Naive thymus-derived CD8-positive, alpha-beta T cell (primary cell): ENCODE measurements around the gene CACNB2. TPM values are rescaled to one million over a fixed set of nuclear protein-coding genes. Genes with fewer than 3 reads are reported as not detected.

Experiments
- ATAC-seq, 2 donors: fragments of 150-1000 bp; cut with Tn5 transposase in 1 of 2; sonication (Bioruptor Pico), chemical (Tn5 transposase) in 1 of 2; 1 replicate in 1 of 2; 2 replicates in 1 of 2; pipeline ENCODE4 v1.10.0; 2021; ENCODE audit warnings: mild to moderate bottlenecking in 2 of 2, moderate library complexity in 2 of 2
- POLR2A ChIA-PET: fragments of 350-600 bp; sonication (Branson Sonifier 250); formaldehyde crosslinking; loops from one replicate; lab custom pipeline; 2021; ENCODE audit warnings: antibody characterized with exemption; lab: Charles Lee
- DNase-seq, 10 donors: peaks; one replicate each; pipeline versions ENCODE4 v3.0.0 to v3.0.0-alpha.2; 2020 to 2022
- H3K27ac Mint-ChIP-seq, 10 donors: one replicate each; pipeline ENCODE4 v1.8.0; 2020 to 2022; ENCODE audit warnings: mild to moderate bottlenecking in 10 of 10, mixed read lengths in 10 of 10, moderate library complexity in 4 of 10, inconsistent platforms in 1 of 10
- H3K27me3 Mint-ChIP-seq, 5 donors: one replicate each; pipeline ENCODE4 v1.8.0; 2021 to 2022; ENCODE audit warnings: mixed read lengths in 5 of 5
- H3K36me3 Mint-ChIP-seq, 3 donors: one replicate each; pipeline ENCODE4 v1.8.0; 2020 to 2022; ENCODE audit warnings: mixed read lengths in 3 of 3, mild to moderate bottlenecking in 2 of 3, inconsistent platforms in 1 of 3
- H3K4me1 Mint-ChIP-seq, 4 donors: one replicate each; pipeline ENCODE4 v1.8.0; 2021 to 2022; ENCODE audit warnings: mixed read lengths in 4 of 4
- H3K4me3 Mint-ChIP-seq, 10 donors: one replicate each; pipeline ENCODE4 v1.8.0; 2020 to 2022; ENCODE audit warnings: mild to moderate bottlenecking in 10 of 10, mixed read lengths in 10 of 10, moderate library complexity in 6 of 10, inconsistent platforms in 1 of 10
- H3K9me3 Mint-ChIP-seq, 9 donors: one replicate each; pipeline ENCODE4 v1.8.0; 2020 to 2022; ENCODE audit warnings: mixed read lengths in 9 of 9, mild to moderate bottlenecking in 3 of 9, inconsistent platforms in 1 of 9, moderate library complexity in 1 of 9
- polyA plus RNA-seq, 3 donors: library from polyadenylated mRNA; unstranded; fragments of 300-500 nt; fragmentation: Illumina TruSeq; gene quantifications; one replicate each; pipeline ENCODE4 v1.2.3, GENCODE V29; 2021
- total RNA-seq, 8 experiments: library from RNA in 2 of 8; stranded (reverse) in 2 of 8; gene quantifications; one replicate each; pipeline ENCODE4 v1.2.3 and lab custom pipeline; 2021 to 2026

CACNB2 gene
- total and polyA plus RNA-seq, 5 experiments from 2014 or later = 0.13 to 0.27 (median 0.17) TPM; not detected in 2

- Mint-ChIP-seq H3K27ac (no peak overlapping the region), H3K27me3 (no peaks in the 10 kb centered on the region), H3K4me1 (peaks cover 0 to 1% (median 0%) of the 10 kb centered on the region in 4 donors), H3K36me3 (no peaks in the 10 kb centered on the region), H3K9me3 (no peaks in the 10 kb centered on the region), H3K4me3 (no peak overlapping the region)
- POLR2A ChIA-PET = no interaction called here
- ATAC-seq (no peak), DNase-seq (no peak)
These were observed 315.1 kb downstream of the CACNB2 start for GRCh38 chr10:18455086-18455884.

- no peak overlapping the region for H3K4me3 Mint-ChIP-seq
- DNase-seq (no peak), ATAC-seq (no peak)
- POLR2A ChIA-PET = no interaction called here
- peaks cover 0 to 3% (median 0%) of the 10 kb centered on the region in 5 donors for H3K27me3 Mint-ChIP-seq
- peaks cover 0 to 2% (median under 1%) of the 10 kb centered on the region in 4 donors for H3K4me1 Mint-ChIP-seq
- no peaks in the 10 kb centered on the region for H3K9me3 Mint-ChIP-seq
- no peak overlapping the region for H3K27ac Mint-ChIP-seq
- H3K36me3 Mint-ChIP-seq = no peaks in the 10 kb centered on the region
These were observed 316.8 kb downstream of the CACNB2 start for GRCh38 chr10:18456984-18457383.

GRCh38 chr10:18460032-18460431 lies 319.8 kb downstream of the CACNB2 start:
- DNase-seq (no peak), ATAC-seq (no peak)
- peaks cover 0 to 2% (median under 1%) of the 10 kb centered on the region in 4 donors for H3K4me1 Mint-ChIP-seq
- peaks cover 0 to 24% (median 8%) of the 10 kb centered on the region in 5 donors for H3K27me3 Mint-ChIP-seq
- POLR2A ChIA-PET = no interaction called here
- H3K4me3 Mint-ChIP-seq = no peak overlapping the region
- H3K36me3 Mint-ChIP-seq = no peaks in the 10 kb centered on the region
- H3K27ac Mint-ChIP-seq = no peak overlapping the region
- no peaks in the 10 kb centered on the region for H3K9me3 Mint-ChIP-seq

GRCh38 chr10:18463673-18464211 lies 323.5 kb downstream of the CACNB2 start:
- Mint-ChIP-seq H3K9me3 (no peaks in the 10 kb centered on the region), H3K36me3 (no peaks in the 10 kb centered on the region), H3K4me3 (no peak overlapping the region), H3K27me3 (peaks cover 0 to 25% (median 8%) of the 10 kb centered on the region in 5 donors), H3K4me1 (peaks cover 0 to 2% (median 0%) of the 10 kb centered on the region in 4 donors), H3K27ac (no peak overlapping the region)
- DNase-seq (no peak), ATAC-seq (no peak)
- POLR2A ChIA-PET = no interaction called here

- no peak for ATAC-seq
- no peaks in the 10 kb centered on the region for H3K9me3 Mint-ChIP-seq
- peaks cover 0 to 5% (median 0%) of the 10 kb centered on the region in 4 donors for H3K4me1 Mint-ChIP-seq
- no peak overlapping the region for H3K4me3 Mint-ChIP-seq
- no peak overlapping the region for H3K27ac Mint-ChIP-seq
- peaks cover 0 to 10% (median 0%) of the 10 kb centered on the region in 5 donors for H3K27me3 Mint-ChIP-seq
- no peaks in the 10 kb centered on the region for H3K36me3 Mint-ChIP-seq
- DNase-seq = no peak
- POLR2A ChIA-PET = no interaction called here
These were observed 328.9 kb downstream of the CACNB2 start for GRCh38 chr10:18469125-18469524.

- peaks cover 0 to 5% (median 0%) of the 10 kb centered on the region in 4 donors for H3K4me1 Mint-ChIP-seq
- DNase-seq (no peak), ATAC-seq (no peak)
- H3K27me3 Mint-ChIP-seq = peaks cover 0 to 19% (median 7%) of the 10 kb centered on the region in 5 donors
- no peak overlapping the region for H3K4me3 Mint-ChIP-seq
- no peaks in the 10 kb centered on the region for H3K9me3 Mint-ChIP-seq
- POLR2A ChIA-PET = no interaction called here
- H3K27ac Mint-ChIP-seq = no peak overlapping the region
- H3K36me3 Mint-ChIP-seq = no peaks in the 10 kb centered on the region
These were observed 332.8 kb downstream of the CACNB2 start for GRCh38 chr10:18472977-18473376.

GRCh38 chr10:18473424-18474117 lies 333.3 kb downstream of the CACNB2 start:
- Mint-ChIP-seq H3K36me3 (no peaks in the 10 kb centered on the region), H3K27me3 (peaks cover 0 to 19% (median 8%) of the 10 kb centered on the region in 5 donors), H3K27ac (no peak overlapping the region), H3K9me3 (no peaks in the 10 kb centered on the region), H3K4me3 (no peak overlapping the region), H3K4me1 (peaks cover 0 to 5% (median 0%) of the 10 kb centered on the region in 4 donors)
- no peak for DNase-seq
- no peak for ATAC-seq
- POLR2A ChIA-PET = no interaction called here

GRCh38 chr10:18474118-18474455 lies 333.9 kb downstream of the CACNB2 start:
- no peak for DNase-seq
- no peaks in the 10 kb centered on the region for H3K9me3 Mint-ChIP-seq
- no peaks in the 10 kb centered on the region for H3K36me3 Mint-ChIP-seq
- H3K4me1 Mint-ChIP-seq = peaks cover 0 to 5% (median 0%) of the 10 kb centered on the region in 4 donors
- H3K27me3 Mint-ChIP-seq = peaks cover 0 to 19% (median 8%) of the 10 kb centered on the region in 5 donors
- POLR2A ChIA-PET = no interaction called here
- H3K27ac Mint-ChIP-seq = no peak overlapping the region
- no peak overlapping the region for H3K4me3 Mint-ChIP-seq
- ATAC-seq = no peak

- H3K27ac Mint-ChIP-seq = no peak overlapping the region
- H3K4me3 Mint-ChIP-seq = no peak overlapping the region
- H3K9me3 Mint-ChIP-seq = no peaks in the 10 kb centered on the region
- DNase-seq (no peak), ATAC-seq (no peak)
- peaks cover 0 to 19% (median 8%) of the 10 kb centered on the region in 5 donors for H3K27me3 Mint-ChIP-seq
- no peaks in the 10 kb centered on the region for H3K36me3 Mint-ChIP-seq
- peaks cover 0 to 5% (median 0%) of the 10 kb centered on the region in 4 donors for H3K4me1 Mint-ChIP-seq
- POLR2A ChIA-PET = no interaction called here
These were observed 335.9 kb downstream of the CACNB2 start for GRCh38 chr10:18476076-18476647.

- H3K4me1 Mint-ChIP-seq = no peaks in the 10 kb centered on the region
- H3K4me3 Mint-ChIP-seq = no peak overlapping the region
- peaks cover 0 to 19% (median 9%) of the 10 kb centered on the region in 5 donors for H3K27me3 Mint-ChIP-seq
- ATAC-seq (no peak), DNase-seq (no peak)
- H3K9me3 Mint-ChIP-seq = no peaks in the 10 kb centered on the region
- no peaks in the 10 kb centered on the region for H3K36me3 Mint-ChIP-seq
- no peak overlapping the region for H3K27ac Mint-ChIP-seq
- POLR2A ChIA-PET = no interaction called here
These were observed 338.1 kb downstream of the CACNB2 start for GRCh38 chr10:18478354-18478753.

- no peak for ATAC-seq
- Mint-ChIP-seq H3K27ac (no peak overlapping the region), H3K36me3 (no peaks in the 10 kb centered on the region), H3K4me1 (no peaks in the 10 kb centered on the region), H3K9me3 (no peaks in the 10 kb centered on the region), H3K4me3 (no peak overlapping the region), H3K27me3 (peaks cover 0 to 16% (median 8%) of the 10 kb centered on the region in 5 donors)
- POLR2A ChIA-PET = no interaction called here
- DNase-seq = no peak
These were observed 339.3 kb downstream of the CACNB2 start for GRCh38 chr10:18479502-18479901.

- Mint-ChIP-seq H3K36me3 (no peaks in the 10 kb centered on the region), H3K4me3 (no peak overlapping the region), H3K27me3 (peaks cover 0 to 6% (median 2%) of the 10 kb centered on the region in 5 donors), H3K9me3 (no peaks in the 10 kb centered on the region), H3K27ac (no peak overlapping the region), H3K4me1 (no peaks in the 10 kb centered on the region)
- POLR2A ChIA-PET = no interaction called here
- DNase-seq (no peak), ATAC-seq (no peak)
These were observed 343.4 kb downstream of the CACNB2 start for GRCh38 chr10:18483516-18484186.
